ENCODE measurements around the gene SKA1.

SKA1 gene

GRCh38 chr18:50422286-50422898 lies 47.5 kb downstream of the SKA1 start:
- TF ChIP-seq SPI1 (IDR thresholded peaks at IDR 0.05; ENCODE audit: borderline replicate concordance, low read depth): no peak
- TF ChIP-seq GABPA (IDR thresholded peaks at IDR 0.05; ENCODE audit: low read depth): no peak
- no peak for TF ChIP-seq POLR2AphosphoS5 (IDR thresholded peaks at IDR 0.05; ENCODE audit: low read depth)
- no peak for TF ChIP-seq REST (IDR thresholded peaks at IDR 0.05; ENCODE audit: insufficient replicate concordance, low read depth)
- TF ChIP-seq CTCF (IDR thresholded peaks at IDR 0.05; ENCODE audit: insufficient read depth, low read length): no peak
- Histone ChIP-seq H3K27me3 (ENCODE audit: insufficient read depth, poor library complexity, severe bottlenecking) (no peaks in the 10 kb centered on the region), H3K27ac (replicated peaks) (no peak overlapping the region), H3K4me3 (replicated peaks; ENCODE audit: insufficient read depth, low read length) (no peak overlapping the region)
- no peak for DNase-seq (ENCODE audit: low read depth in 1 of 2, low spot score in 1 of 2)

DNA sequence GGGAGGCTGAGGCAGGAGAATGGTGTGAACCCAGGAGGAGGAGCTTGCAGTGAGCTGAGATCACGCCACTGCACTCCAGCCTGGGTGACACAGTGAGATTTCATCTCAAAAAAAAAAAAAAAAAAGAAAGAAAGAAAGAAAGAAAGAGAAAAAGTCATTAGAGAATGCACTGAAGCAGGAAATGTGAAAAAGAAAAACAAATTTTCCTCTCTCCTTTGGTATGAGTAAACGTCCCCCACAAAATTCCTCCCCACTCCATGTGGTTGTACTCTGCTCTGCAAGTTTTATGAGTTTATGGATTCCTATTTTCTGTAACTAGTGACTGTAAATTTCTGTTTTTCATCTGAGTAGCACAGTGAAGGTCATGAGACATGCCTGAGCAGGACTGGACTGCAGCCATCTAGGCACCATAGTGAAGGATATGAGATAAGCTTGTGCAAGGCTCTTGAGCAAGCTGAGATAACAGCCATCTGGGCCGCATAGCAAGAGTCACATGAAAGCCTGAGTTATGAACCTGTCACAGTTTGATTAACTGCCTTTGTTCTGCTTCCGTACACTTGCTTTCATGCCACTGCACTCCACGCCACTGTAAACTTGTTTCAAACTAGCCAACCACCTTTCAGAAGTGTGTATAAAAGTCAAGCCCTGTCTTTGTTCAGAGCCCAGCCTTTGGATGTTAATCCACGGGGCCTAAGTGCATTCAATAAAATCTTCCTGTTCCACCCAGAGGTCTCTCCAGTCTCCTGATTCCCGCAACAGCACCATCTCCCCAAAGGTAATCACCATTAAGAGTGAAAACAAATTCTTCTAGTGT lies 50.2 kb downstream of the SKA1 start:
- no peak overlapping the region for H3K27ac ChIP-seq (replicated peaks)
- no peaks in the 10 kb centered on the region for H3K27me3 ChIP-seq (ENCODE audit: insufficient read depth, poor library complexity, severe bottlenecking)
- peak in 1 of 2 experiments; percentile 60 for DNase-seq (ENCODE audit: low read depth in 1 of 2, low spot score in 1 of 2)
- H3K4me3 ChIP-seq (replicated peaks; ENCODE audit: insufficient read depth, low read length): no peak overlapping the region
- TF ChIP-seq CTCF (IDR thresholded peaks at IDR 0.05; ENCODE audit: insufficient read depth, low read length) (no peak), GABPA (IDR thresholded peaks at IDR 0.05; ENCODE audit: low read depth) (no peak), SPI1 (IDR thresholded peaks at IDR 0.05; ENCODE audit: borderline replicate concordance, low read depth) (no peak), REST (IDR thresholded peaks at IDR 0.05; ENCODE audit: insufficient replicate concordance, low read depth) (no peak), POLR2AphosphoS5 (IDR thresholded peaks at IDR 0.05; ENCODE audit: low read depth) (no peak)

DNA sequence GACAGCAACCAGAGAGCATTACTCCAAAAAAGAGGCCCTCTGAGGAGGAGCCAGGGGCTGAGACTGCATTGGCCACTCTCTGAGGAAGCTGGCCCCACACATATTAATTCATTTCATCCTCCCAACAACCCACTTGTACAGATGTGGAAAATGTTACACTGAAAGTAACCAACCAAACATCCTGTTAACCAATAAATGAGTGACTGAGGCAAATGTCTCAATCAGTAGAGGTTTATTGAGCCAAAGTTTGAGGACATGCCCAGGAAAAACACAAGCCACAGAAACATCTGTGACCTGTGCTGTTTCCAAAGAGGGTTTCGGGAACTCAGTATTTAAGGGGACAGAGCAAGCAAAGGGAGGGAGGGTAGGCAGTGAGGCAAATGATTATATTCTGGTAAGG lies 53.0 kb downstream of the SKA1 start:
- TF ChIP-seq POLR2AphosphoS5 (IDR thresholded peaks at IDR 0.05; ENCODE audit: low read depth) (0 out of 2 replicates have a peak, but pooled peaks have one; percentile 29), GABPA (IDR thresholded peaks at IDR 0.05; ENCODE audit: low read depth) (no peak)
- H3K4me3 ChIP-seq (replicated peaks; ENCODE audit: insufficient read depth, low read length): no peak overlapping the region
- peak overlapping the region; percentile 39; the same call in 1 of the 2 replicates for H3K27ac ChIP-seq (replicated peaks)
- peaks cover 2% of the 10 kb centered on the region for H3K27me3 ChIP-seq (ENCODE audit: insufficient read depth, poor library complexity, severe bottlenecking)
- peak; percentile 21 to 64 for DNase-seq (ENCODE audit: low read depth in 1 of 2, low spot score in 1 of 2)

DNA sequence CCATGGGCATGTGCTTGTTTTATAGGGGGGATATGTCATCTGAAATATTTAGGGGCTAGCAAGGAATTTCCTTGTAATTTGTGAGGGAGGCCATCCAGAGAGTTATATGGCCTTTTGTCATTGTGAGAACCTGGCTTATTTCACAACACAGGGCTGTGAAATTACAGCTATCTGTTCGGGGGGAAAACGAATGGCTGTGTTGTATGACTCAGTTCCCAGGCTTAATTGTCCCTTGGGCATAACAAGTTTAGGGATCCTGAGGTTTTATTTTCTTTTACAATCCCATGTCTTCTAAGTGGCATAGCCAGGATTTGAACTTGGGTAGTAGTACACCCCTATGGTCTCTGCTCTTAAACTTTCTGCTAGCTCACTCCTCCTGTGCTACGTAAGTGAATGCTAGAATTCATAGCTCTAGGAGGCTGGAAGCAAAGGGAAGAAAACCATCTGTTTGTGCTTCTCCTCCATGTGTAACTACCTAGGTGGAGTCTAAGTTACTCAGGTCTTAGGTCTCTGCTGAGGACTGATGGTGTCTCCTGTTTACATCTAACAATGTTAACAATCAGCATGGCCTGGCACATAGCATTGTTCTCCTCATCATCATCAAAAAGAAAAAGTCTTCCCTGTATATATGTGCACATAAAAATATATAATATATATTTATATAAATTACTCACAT lies 53.8 kb downstream of the SKA1 start:
- Histone ChIP-seq H3K4me3 (replicated peaks; ENCODE audit: insufficient read depth, low read length) (no peak overlapping the region), H3K27ac (replicated peaks) (peak overlapping the region; percentile 39; the same call in 1 of the 2 replicates), H3K27me3 (ENCODE audit: insufficient read depth, poor library complexity, severe bottlenecking) (peaks cover 2% of the 10 kb centered on the region)
- no peak for DNase-seq (ENCODE audit: low read depth in 1 of 2, low spot score in 1 of 2)
- TF ChIP-seq SPI1 (IDR thresholded peaks at IDR 0.05; ENCODE audit: borderline replicate concordance, low read depth) (no peak), CTCF (IDR thresholded peaks at IDR 0.05; ENCODE audit: insufficient read depth, low read length) (no peak), POLR2AphosphoS5 (IDR thresholded peaks at IDR 0.05; ENCODE audit: low read depth) (no peak), REST (IDR thresholded peaks at IDR 0.05; ENCODE audit: insufficient replicate concordance, low read depth) (no peak), GABPA (IDR thresholded peaks at IDR 0.05; ENCODE audit: low read depth) (no peak)

Data from HL-60 (cell line).